Fibroblast of the aortic adventitia (primary cell): ENCODE data around the gene CFHR5. TPM values are rescaled to one million over a fixed set of nuclear protein-coding genes. Genes with fewer than 3 reads are reported as not detected.
"Not testable (repeated sequence)": the region's sequence is repeated elsewhere in the genome, so short reads cannot be mapped to it uniquely, and the experiment has no call there.

Source experiments
- DNase-seq: peaks from one replicate; pipeline ENCODE4 v3.0.0-alpha.2; 2010; ENCODE audit warnings: low read depth
- H3K4me3 ChIP-seq: 2 replicates; pipeline ENCODE4 v1.5.1; 2011; ENCODE audit warnings: low read depth, mild to moderate bottlenecking, control low read depth, low read length, moderate library complexity
- CTCF ChIP-seq: IDR thresholded peaks from 2 replicates; pipeline ENCODE4 v1.5.1; 2011; ENCODE audit warnings: mild to moderate bottlenecking, low read length, control low read depth, inconsistent platforms; ENCODE audit not compliant: insufficient read depth
- total RNA-seq: library from RNA; depleted of rRNA; stranded (reverse); fragments of >200 nt; gene quantifications from 2 replicates; pipeline ENCODE4 v1.2.3, GENCODE V29; 2012; ENCODE audit warnings: low replicate concordance

The CFHR5 gene
- total RNA-seq, 1 donor, result not detected

- H3K4me3 ChIP-seq, result no peak overlapping the region
- DNase-seq, result no peak
- no peak for TF ChIP-seq CTCF
Observed at GRCh38 chr1:196960854-196961253, 16.5 kb upstream of the CFHR5 start.

GRCh38 chr1:196970182-196970581 lies 7.2 kb upstream of the CFHR5 start:
- H3K4me3 ChIP-seq, result no peak overlapping the region
- DNase-seq, result no peak
- TF ChIP-seq CTCF, result no peak

- DNase-seq, result no peak
- TF ChIP-seq CTCF, result no peak
- no peak overlapping the region for H3K4me3 ChIP-seq
Observed at GRCh38 chr1:196976278-196976677, 1.1 kb upstream of the CFHR5 start.

- TF ChIP-seq CTCF, result no peak
- no peak for DNase-seq
- H3K4me3 ChIP-seq, result no peak overlapping the region
Observed at GRCh38 chr1:196980859-196981258, 3.5 kb downstream of the CFHR5 start.

GRCh38 chr1:196982247-196982646 lies 4.9 kb downstream of the CFHR5 start:
- H3K4me3 ChIP-seq, DNase-seq: not testable (repeated sequence)

GRCh38 chr1:196991919-196992651 lies 14.7 kb downstream of the CFHR5 start:
- DNase-seq, H3K4me3 ChIP-seq: not testable (repeated sequence)

GRCh38 chr1:196993916-196994315 lies 16.6 kb downstream of the CFHR5 start:
- no peak overlapping the region for H3K4me3 ChIP-seq
- TF ChIP-seq CTCF, result no peak
- DNase-seq, result no peak

GRCh38 chr1:196997423-196997822 lies 20.1 kb downstream of the CFHR5 start:
- peak; percentile 15 for TF ChIP-seq CTCF
- peak; percentile 94 for DNase-seq
- no peak overlapping the region for H3K4me3 ChIP-seq
